Neural cell (in vitro differentiated cells): Measurements from ENCODE around the gene SPON1. TPM values are rescaled to one million over a fixed set of nuclear protein-coding genes. Genes with fewer than 3 reads are reported as not detected.

Source experiments
- H2AFZ ChIP-seq: fragments of 200-600, 300-800 bp; sonication (generic), shearing (Covaris generic); 2 replicates; pipeline ENCODE4 v1.6.0; 2014; ENCODE audit warnings: low read depth, mild to moderate bottlenecking, antibody characterized with exemption, low read length, moderate library complexity
- H3F3A ChIP-seq: fragments of 200-600 bp; shearing (Covaris generic); 2 replicates; pipeline ENCODE4 v1.6.1; 2016; ENCODE audit warnings: mild to moderate bottlenecking, moderate library complexity, mixed read lengths, antibody characterized with exemption, low read length; ENCODE audit not compliant: insufficient read depth, poor library complexity, severe bottlenecking
- H3K27ac ChIP-seq: fragments of 200-600, 300-800 bp; sonication (generic), shearing (Covaris generic); 2 replicates; pipeline ENCODE4 v1.5.1; 2014; ENCODE audit warnings: mild to moderate bottlenecking, low read length, moderate library complexity
- H3K27me3 ChIP-seq: fragments of 300-800, 200-600 bp; sonication (generic), shearing (Covaris generic); 2 replicates; pipeline ENCODE4 v1.6.0; 2014; ENCODE audit warnings: mild to moderate bottlenecking, low read depth, low read length, moderate library complexity; ENCODE audit not compliant: insufficient read depth
- H3K36me3 ChIP-seq: fragments of 300-800, 200-600 bp; sonication (generic), shearing (Covaris generic); 2 replicates; pipeline ENCODE4 v1.5.1; 2014; ENCODE audit warnings: mild to moderate bottlenecking, antibody characterized with exemption, low read length, moderate library complexity; ENCODE audit not compliant: insufficient read depth
- H3K4me2 ChIP-seq: fragments of 300-800, 200-600 bp; sonication (generic), shearing (Covaris generic); 2 replicates; pipeline ENCODE4 v1.6.0; 2014; ENCODE audit warnings: mild to moderate bottlenecking, low read length
- H3K4me3 ChIP-seq: fragments of 300-800, 200-600 bp; sonication (generic), shearing (Covaris generic); 2 replicates; pipeline ENCODE4 v1.5.1; 2014; ENCODE audit warnings: mild to moderate bottlenecking, low read length, moderate library complexity
- H3K79me2 ChIP-seq: fragments of 200-600 bp; shearing (Covaris generic); replicated peaks from 2 replicates; pipeline ENCODE4 v1.6.0; 2014; ENCODE audit warnings: mild to moderate bottlenecking, low read length, moderate library complexity; ENCODE audit not compliant: insufficient read depth
- H3K9ac ChIP-seq: fragments of 300-800, 200-600 bp; sonication (generic), shearing (Covaris generic); 2 replicates; pipeline ENCODE4 v1.6.1; 2016; ENCODE audit warnings: mild to moderate bottlenecking, low read length, mixed read lengths
- H3K9me2 ChIP-seq: fragments of 200-600 bp; shearing (Covaris generic); 2 replicates; pipeline ENCODE4 v1.6.1; 2016; ENCODE audit warnings: mild to moderate bottlenecking, low read length, mixed read lengths; ENCODE audit not compliant: insufficient read depth
- H3K9me3 ChIP-seq: fragments of 200-600, 300-800 bp; sonication (generic), shearing (Covaris generic); 2 replicates; pipeline ENCODE4 v1.6.1; 2016; ENCODE audit warnings: mild to moderate bottlenecking, mixed run types, low read length, moderate library complexity, mixed read lengths
- H4K20me1 ChIP-seq: fragments of 200-600 bp; shearing (Covaris generic); 2 replicates; pipeline ENCODE4 v1.6.1; 2016; ENCODE audit warnings: mild to moderate bottlenecking, mixed run types; ENCODE audit not compliant: insufficient read depth
- EP300 ChIP-seq: fragments of 450-650 bp; conservative IDR thresholded peaks from 2 replicates; pipeline ENCODE4 v1.6.1; 2014; ENCODE audit warnings: antibody characterized with exemption, mild to moderate bottlenecking, moderate library complexity; ENCODE audit not compliant: poor library complexity, severe bottlenecking
- EZH2 ChIP-seq: fragments of 200-600, 300-800 bp; shearing (Covaris generic), sonication (generic); IDR thresholded peaks from 2 replicates; pipeline ENCODE4 v1.6.1; 2014; ENCODE audit warnings: antibody characterized with exemption, low read length, borderline replicate concordance, mild to moderate bottlenecking; ENCODE audit not compliant: insufficient read depth, poor library complexity, severe bottlenecking
- MXI1 ChIP-seq: fragments of 450-650 bp; conservative IDR thresholded peaks from 2 replicates; pipeline ENCODE4 v1.6.1; 2014; ENCODE audit warnings: antibody characterized with exemption, mild to moderate bottlenecking; ENCODE audit not compliant: poor library complexity, severe bottlenecking
- POLR2AphosphoS5 ChIP-seq: IDR thresholded peaks from 2 replicates; pipeline ENCODE4 v1.6.1; 2012
- RAD21 ChIP-seq: fragments of 450-650 bp; conservative IDR thresholded peaks from 2 replicates; pipeline ENCODE4 v1.6.1; 2014; ENCODE audit warnings: antibody characterized with exemption, mild to moderate bottlenecking, moderate library complexity
- SMC3 ChIP-seq: fragments of 450-650 bp; conservative IDR thresholded peaks from 2 replicates; pipeline ENCODE4 v1.6.1; 2014; ENCODE audit warnings: antibody characterized with exemption, mild to moderate bottlenecking, moderate library complexity; ENCODE audit not compliant: poor library complexity
- TAF1 ChIP-seq: IDR thresholded peaks from 2 replicates; pipeline ENCODE4 v1.6.1; 2012; ENCODE audit warnings: low read depth
- polyA plus RNA-seq: library from polyadenylated mRNA; depleted of rRNA; stranded (reverse); fragments of >200 nt; gene quantifications from 2 replicates; pipeline ENCODE4 v1.2.3, GENCODE V29; 2014
- TF ChIP-seq, protein P1 (sequence below): fragments of 450-650 bp; IDR thresholded peaks from 2 replicates; pipeline ENCODE4 v1.5.1; 2014; ENCODE audit warnings: antibody characterized with exemption, mild to moderate bottlenecking, moderate library complexity; ENCODE audit not compliant: poor library complexity, severe bottlenecking
- TF ChIP-seq, protein P2 (sequence below): IDR thresholded peaks from 2 replicates; pipeline ENCODE4 v1.6.1; 2012; ENCODE audit warnings: borderline replicate concordance

SPON1 gene
- polyA plus RNA-seq, 1 donor from 2014 or later, result 0.66 TPM

DNA sequence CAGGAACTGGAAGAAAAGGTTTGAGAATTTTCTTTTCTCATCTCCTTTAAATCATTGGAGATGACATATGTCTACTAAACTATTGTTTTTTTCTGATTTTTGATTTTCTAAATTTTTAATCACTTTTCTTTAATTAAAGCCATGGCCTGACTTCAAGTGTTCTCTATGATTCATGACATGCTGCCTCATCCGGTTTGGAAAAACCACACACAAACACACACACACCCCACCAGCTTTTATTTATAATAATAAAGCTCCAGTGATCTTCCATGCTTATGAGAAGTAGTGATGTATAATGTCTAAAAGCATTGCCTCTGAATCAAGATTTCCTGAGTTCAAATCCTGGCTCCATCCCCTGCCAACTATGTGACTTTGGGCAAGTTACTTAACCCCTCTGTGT, 179.2 kb downstream of the SPON1 start:
- Histone ChIP-seq H3K79me2 (no peaks in the 10 kb centered on the region), H3K4me3 (no peak overlapping the region), H3K9ac (no peak overlapping the region), H3F3A (no peaks in the 10 kb centered on the region), H3K27me3 (no peaks in the 10 kb centered on the region), H4K20me1 (no peaks in the 10 kb centered on the region), H3K9me2 (no peaks in the 10 kb centered on the region), H2AFZ (no peak overlapping the region), H3K9me3 (no peaks in the 10 kb centered on the region), H3K27ac (no peak overlapping the region), H3K36me3 (no peaks in the 10 kb centered on the region), H3K4me2 (no peak overlapping the region)
- TF ChIP-seq MXI1 (no peak), EP300 (no peak), POLR2AphosphoS5 (no peak), TAF1 (no peak), SMC3 (no peak), RAD21 (no peak), EZH2 (no peak)
- TF ChIP-seq, protein P1, sequence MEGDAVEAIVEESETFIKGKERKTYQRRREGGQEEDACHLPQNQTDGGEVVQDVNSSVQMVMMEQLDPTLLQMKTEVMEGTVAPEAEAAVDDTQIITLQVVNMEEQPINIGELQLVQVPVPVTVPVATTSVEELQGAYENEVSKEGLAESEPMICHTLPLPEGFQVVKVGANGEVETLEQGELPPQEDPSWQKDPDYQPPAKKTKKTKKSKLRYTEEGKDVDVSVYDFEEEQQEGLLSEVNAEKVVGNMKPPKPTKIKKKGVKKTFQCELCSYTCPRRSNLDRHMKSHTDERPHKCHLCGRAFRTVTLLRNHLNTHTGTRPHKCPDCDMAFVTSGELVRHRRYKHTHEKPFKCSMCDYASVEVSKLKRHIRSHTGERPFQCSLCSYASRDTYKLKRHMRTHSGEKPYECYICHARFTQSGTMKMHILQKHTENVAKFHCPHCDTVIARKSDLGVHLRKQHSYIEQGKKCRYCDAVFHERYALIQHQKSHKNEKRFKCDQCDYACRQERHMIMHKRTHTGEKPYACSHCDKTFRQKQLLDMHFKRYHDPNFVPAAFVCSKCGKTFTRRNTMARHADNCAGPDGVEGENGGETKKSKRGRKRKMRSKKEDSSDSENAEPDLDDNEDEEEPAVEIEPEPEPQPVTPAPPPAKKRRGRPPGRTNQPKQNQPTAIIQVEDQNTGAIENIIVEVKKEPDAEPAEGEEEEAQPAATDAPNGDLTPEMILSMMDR, result no peak
- TF ChIP-seq, protein P2, sequence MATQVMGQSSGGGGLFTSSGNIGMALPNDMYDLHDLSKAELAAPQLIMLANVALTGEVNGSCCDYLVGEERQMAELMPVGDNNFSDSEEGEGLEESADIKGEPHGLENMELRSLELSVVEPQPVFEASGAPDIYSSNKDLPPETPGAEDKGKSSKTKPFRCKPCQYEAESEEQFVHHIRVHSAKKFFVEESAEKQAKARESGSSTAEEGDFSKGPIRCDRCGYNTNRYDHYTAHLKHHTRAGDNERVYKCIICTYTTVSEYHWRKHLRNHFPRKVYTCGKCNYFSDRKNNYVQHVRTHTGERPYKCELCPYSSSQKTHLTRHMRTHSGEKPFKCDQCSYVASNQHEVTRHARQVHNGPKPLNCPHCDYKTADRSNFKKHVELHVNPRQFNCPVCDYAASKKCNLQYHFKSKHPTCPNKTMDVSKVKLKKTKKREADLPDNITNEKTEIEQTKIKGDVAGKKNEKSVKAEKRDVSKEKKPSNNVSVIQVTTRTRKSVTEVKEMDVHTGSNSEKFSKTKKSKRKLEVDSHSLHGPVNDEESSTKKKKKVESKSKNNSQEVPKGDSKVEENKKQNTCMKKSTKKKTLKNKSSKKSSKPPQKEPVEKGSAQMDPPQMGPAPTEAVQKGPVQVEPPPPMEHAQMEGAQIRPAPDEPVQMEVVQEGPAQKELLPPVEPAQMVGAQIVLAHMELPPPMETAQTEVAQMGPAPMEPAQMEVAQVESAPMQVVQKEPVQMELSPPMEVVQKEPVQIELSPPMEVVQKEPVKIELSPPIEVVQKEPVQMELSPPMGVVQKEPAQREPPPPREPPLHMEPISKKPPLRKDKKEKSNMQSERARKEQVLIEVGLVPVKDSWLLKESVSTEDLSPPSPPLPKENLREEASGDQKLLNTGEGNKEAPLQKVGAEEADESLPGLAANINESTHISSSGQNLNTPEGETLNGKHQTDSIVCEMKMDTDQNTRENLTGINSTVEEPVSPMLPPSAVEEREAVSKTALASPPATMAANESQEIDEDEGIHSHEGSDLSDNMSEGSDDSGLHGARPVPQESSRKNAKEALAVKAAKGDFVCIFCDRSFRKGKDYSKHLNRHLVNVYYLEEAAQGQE, result no peak

DNA sequence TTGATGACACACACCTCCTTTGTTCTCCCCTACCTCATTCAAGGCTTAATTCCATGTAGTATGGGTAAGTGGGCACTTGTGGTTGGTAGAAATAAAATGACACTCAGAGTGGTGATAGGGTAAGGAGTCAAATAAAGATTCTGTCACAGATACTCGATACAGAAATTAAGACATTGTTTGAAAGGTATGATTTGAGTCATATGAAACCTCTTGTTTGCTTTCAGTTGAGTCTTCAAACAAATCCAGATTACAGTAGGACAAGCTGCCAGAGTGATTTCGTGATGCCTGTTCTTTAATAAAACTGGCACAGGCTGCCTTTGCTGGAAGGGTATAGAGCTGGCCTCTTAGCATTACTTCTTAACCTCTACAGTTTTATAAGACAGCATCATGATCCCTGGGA, 182.4 kb downstream of the SPON1 start:
- no peaks in the 10 kb centered on the region for H3K9me2 ChIP-seq
- no peak overlapping the region for H3K27ac ChIP-seq
- H3K36me3 ChIP-seq, result no peaks in the 10 kb centered on the region
- TF ChIP-seq EP300 (no peak), TAF1 (no peak), MXI1 (no peak)
- TF ChIP-seq, protein P2, result no peak
- H3K79me2 ChIP-seq, result no peaks in the 10 kb centered on the region
- H3K27me3 ChIP-seq, result no peaks in the 10 kb centered on the region
- H2AFZ ChIP-seq, result no peak overlapping the region
- H4K20me1 ChIP-seq, result no peaks in the 10 kb centered on the region
- no peaks in the 10 kb centered on the region for H3F3A ChIP-seq
- no peak overlapping the region for H3K4me3 ChIP-seq
- H3K4me2 ChIP-seq, result no peak overlapping the region
- no peaks in the 10 kb centered on the region for H3K9me3 ChIP-seq
- no peak overlapping the region for H3K9ac ChIP-seq
